Large intestine (tissue), 3 donors: ENCODE results near the gene RGS6. TPM values are rescaled to one million over a fixed set of nuclear protein-coding genes. Genes with fewer than 3 reads are reported as not detected.

Experiments
- DNase-seq, 2 donors: peaks; one replicate each; pipeline versions ENCODE4 v3.0.0 to v3.0.0-alpha.2; 2013
- H3K27ac ChIP-seq: one replicate; pipeline ENCODE4 v1.5.1; 2013; ENCODE audit warnings: low read length
- H3K27me3 ChIP-seq: 2 replicates; pipeline ENCODE4 v1.6.1; 2013; ENCODE audit warnings: low read length; ENCODE audit not compliant: control insufficient read depth, insufficient read depth
- H3K36me3 ChIP-seq: 2 replicates; pipeline ENCODE4 v1.6.1; 2013; ENCODE audit warnings: low read length; ENCODE audit not compliant: control insufficient read depth, insufficient read depth
- H3K4me1 ChIP-seq: one replicate; pipeline ENCODE4 v1.6.1; 2013; ENCODE audit warnings: low read length; ENCODE audit not compliant: control insufficient read depth, insufficient read depth
- H3K4me3 ChIP-seq: one replicate; pipeline ENCODE4 v1.5.1; 2013; ENCODE audit warnings: low read length
- H3K9me3 ChIP-seq: one replicate; pipeline ENCODE4 v1.6.1; 2013; ENCODE audit warnings: mild to moderate bottlenecking, low read depth, low read length, moderate library complexity; ENCODE audit not compliant: control insufficient read depth
- WGBS: methylation state at CpG from one replicate; pipeline ENCODE4 v1.1.5; 2013; ENCODE audit warnings: low lambda C conversion rate; ENCODE audit not compliant: insufficient coverage; 5-methylcytosine and 5-hydroxymethylcytosine counted together
- polyA plus RNA-seq: library from polyadenylated mRNA; unstranded; fragments of 120-200 nt; gene quantifications from one replicate; pipeline ENCODE4 v1.2.1, GENCODE V29; 2013

Gene RGS6
- polyA plus RNA-seq, 1 donor, result 2.7 TPM

DNA sequence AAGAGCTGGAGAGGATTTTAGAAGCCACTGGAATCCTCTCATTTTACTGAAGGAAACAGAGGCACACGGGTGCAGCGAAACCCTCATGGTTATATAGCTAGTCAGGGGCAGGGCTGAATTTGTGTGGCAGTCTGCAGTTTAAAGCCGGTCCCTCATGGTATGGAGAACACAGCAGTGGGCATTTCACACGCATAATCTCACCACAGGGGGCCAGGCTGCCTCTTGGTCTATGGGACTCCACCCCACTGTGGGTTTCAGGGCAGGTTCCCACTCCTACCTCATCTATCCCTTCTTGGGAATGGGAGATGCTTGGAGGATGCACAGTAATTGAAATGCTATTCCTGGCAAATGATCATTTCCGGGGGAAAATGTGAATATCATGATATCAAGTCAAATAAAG is 400.6 kb downstream of the RGS6 start:
- Histone ChIP-seq H3K27ac (no peak overlapping the region), H3K4me1 (no peaks in the 10 kb centered on the region), H3K4me3 (no peak overlapping the region), H3K27me3 (no peaks in the 10 kb centered on the region), H3K9me3 (no peaks in the 10 kb centered on the region), H3K36me3 (no peaks in the 10 kb centered on the region)
- no peak for DNase-seq
- WGBS, result no CpG with 5 or more reads among the region's 5 CpGs

DNA sequence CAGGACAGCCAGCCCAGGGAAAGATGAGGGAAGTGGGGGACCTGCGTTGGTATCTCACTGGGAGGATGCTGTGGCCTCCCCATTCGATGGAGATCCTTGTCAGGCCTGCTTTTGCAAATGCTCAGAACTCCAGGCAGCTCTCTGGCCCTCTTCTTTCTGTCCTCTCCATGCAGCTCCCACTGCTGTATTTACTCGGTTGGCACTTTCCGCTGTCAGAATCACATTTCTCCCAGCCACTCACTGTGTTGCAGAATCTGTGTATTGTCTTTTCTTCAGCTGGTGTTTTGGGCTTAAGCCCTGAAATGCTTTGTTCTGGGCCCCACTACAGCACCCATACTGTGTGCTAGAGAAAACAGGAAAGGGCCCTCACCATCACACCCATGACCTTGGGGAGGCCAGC is 401.1 kb downstream of the RGS6 start:
- no peaks in the 10 kb centered on the region for H3K9me3 ChIP-seq
- no peak for DNase-seq
- H3K4me3 ChIP-seq, result no peak overlapping the region
- H3K27me3 ChIP-seq, result no peaks in the 10 kb centered on the region
- no peaks in the 10 kb centered on the region for H3K4me1 ChIP-seq
- no peak overlapping the region for H3K27ac ChIP-seq
- no peaks in the 10 kb centered on the region for H3K36me3 ChIP-seq
- WGBS, result no CpG with 5 or more reads among the region's 4 CpGs

- Histone ChIP-seq H3K4me1 (no peaks in the 10 kb centered on the region), H3K4me3 (no peak overlapping the region), H3K36me3 (no peaks in the 10 kb centered on the region), H3K27me3 (no peaks in the 10 kb centered on the region), H3K9me3 (no peaks in the 10 kb centered on the region), H3K27ac (no peak overlapping the region)
- DNase-seq, result no peak
- 94% methylated on average over 2 of the region's 4 CpGs for WGBS
These were observed 404.2 kb downstream of the RGS6 start for GRCh38 chr14:72336311-72336980.

DNA sequence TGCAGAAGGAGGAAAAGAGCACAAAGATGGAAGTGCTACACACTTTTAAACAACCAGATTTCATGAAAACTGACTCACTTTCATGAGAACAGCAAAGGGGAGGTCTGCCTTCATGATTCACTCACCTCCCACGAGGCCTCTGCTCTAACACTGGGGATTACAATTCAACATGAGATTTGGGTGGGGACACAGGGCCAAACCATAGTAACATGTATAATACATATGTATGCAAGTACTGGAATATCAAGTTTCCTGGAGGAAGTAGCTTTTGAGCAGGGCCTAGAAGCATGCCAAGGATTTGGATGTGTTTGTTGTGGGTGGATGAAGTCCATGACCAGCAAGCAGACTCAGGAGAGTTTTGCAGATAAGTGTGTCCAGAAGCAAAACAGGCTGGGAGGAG is 409.0 kb downstream of the RGS6 start:
- H3K9me3 ChIP-seq, result no peaks in the 10 kb centered on the region
- no peaks in the 10 kb centered on the region for H3K4me1 ChIP-seq
- no peak overlapping the region for H3K27ac ChIP-seq
- no peaks in the 10 kb centered on the region for H3K36me3 ChIP-seq
- no CpG with 5 or more reads among the region's 1 CpG for WGBS
- H3K27me3 ChIP-seq, result no peaks in the 10 kb centered on the region
- no peak overlapping the region for H3K4me3 ChIP-seq
- DNase-seq, result no peak

DNA sequence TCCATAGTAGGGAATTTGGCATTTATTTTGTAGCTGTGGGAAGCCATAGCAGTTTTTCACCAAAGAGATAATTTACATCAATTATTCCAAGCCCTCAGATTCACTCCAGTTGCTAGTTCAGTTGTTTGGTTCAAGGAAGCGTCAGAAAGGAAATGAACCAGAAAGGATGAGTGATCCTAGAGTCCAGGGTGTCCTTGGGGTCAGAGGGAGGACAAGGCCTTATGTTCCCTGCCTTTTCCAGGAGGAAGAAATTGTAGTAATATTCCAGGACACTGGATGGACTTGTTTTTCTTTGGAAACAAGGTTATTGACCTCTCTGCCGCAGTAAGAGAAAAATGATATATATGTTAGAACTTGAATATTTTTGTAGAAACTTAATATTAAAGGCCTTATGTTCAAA is 409.5 kb downstream of the RGS6 start:
- DNase-seq, result no peak
- no peaks in the 10 kb centered on the region for H3K4me1 ChIP-seq
- no CpG with 5 or more reads among the region's 2 CpGs for WGBS
- H3K4me3 ChIP-seq, result no peak overlapping the region
- no peaks in the 10 kb centered on the region for H3K27me3 ChIP-seq
- no peak overlapping the region for H3K27ac ChIP-seq
- no peaks in the 10 kb centered on the region for H3K36me3 ChIP-seq
- no peaks in the 10 kb centered on the region for H3K9me3 ChIP-seq

GRCh38 chr14:72347118-72347517 is 414.9 kb downstream of the RGS6 start:
- Histone ChIP-seq H3K9me3 (no peaks in the 10 kb centered on the region), H3K27ac (no peak overlapping the region)
- WGBS, result no CpG with 5 or more reads among the region's 3 CpGs

GRCh38 chr14:72350215-72350614 is 418.0 kb downstream of the RGS6 start:
- no peaks in the 10 kb centered on the region for H3K9me3 ChIP-seq
- H3K4me3 ChIP-seq, result no peak overlapping the region
- no peak overlapping the region for H3K27ac ChIP-seq
- no CpG with 5 or more reads among the region's 1 CpG for WGBS
- no peaks in the 10 kb centered on the region for H3K36me3 ChIP-seq
- no peaks in the 10 kb centered on the region for H3K27me3 ChIP-seq
- no peak for DNase-seq
- no peaks in the 10 kb centered on the region for H3K4me1 ChIP-seq

More at GRCh38 chr14:72347118-72347517, 414.9 kb downstream of the RGS6 start:
- DNase-seq, result no peak
- H3K4me1 ChIP-seq, result no peaks in the 10 kb centered on the region
- H3K27me3 ChIP-seq, result no peaks in the 10 kb centered on the region
- no peak overlapping the region for H3K4me3 ChIP-seq
- no peaks in the 10 kb centered on the region for H3K36me3 ChIP-seq

DNA sequence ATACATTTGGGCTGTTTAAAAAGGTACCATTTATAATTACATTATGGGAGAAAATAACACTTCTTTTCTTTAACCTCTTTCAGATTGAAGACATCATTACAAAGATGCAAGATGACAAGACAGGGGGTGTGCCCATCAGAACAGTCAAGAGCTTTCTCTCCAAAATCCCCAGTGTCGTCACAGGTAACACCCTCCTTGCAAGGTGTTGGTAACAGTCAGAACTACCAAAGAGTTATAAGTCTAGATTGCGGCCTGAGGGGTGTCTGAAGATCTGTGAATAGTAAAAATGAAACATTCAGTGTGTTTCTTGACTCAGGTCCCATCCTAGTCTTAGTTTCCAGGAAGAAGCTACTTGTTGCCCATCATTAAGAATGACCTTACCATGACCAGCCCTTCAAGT is 419.8 kb downstream of the RGS6 start:
- WGBS, result no CpG with 5 or more reads among the region's 2 CpGs
- no peak for DNase-seq
- H3K27me3 ChIP-seq, result no peaks in the 10 kb centered on the region
- H3K4me3 ChIP-seq, result no peak overlapping the region
- no peaks in the 10 kb centered on the region for H3K36me3 ChIP-seq
- H3K4me1 ChIP-seq, result no peaks in the 10 kb centered on the region
- no peaks in the 10 kb centered on the region for H3K9me3 ChIP-seq
- H3K27ac ChIP-seq, result no peak overlapping the region

DNA sequence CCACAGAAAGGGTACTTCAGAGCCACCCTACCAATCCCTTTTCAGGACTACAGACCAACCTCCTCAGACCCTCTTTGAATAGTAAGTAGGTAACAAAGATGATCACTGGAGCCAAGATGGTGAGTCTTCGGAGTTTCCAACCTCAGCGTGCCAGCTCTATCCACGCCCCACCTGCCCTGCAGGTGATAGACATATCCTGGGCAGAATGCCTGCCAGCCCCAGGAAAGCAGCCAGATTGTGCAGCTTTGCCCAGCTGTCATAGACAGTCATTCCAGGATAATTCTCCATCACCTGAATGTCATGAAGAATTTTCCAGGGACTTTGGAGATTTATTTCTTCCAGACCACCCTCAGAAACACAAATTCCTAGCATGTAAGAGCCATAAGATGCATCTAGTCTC is 434.4 kb downstream of the RGS6 start:
- Histone ChIP-seq H3K4me3 (no peak overlapping the region), H3K9me3 (no peaks in the 10 kb centered on the region), H3K27ac (no peak overlapping the region), H3K36me3 (no peaks in the 10 kb centered on the region), H3K27me3 (no peaks in the 10 kb centered on the region), H3K4me1 (no peaks in the 10 kb centered on the region)
- no peak for DNase-seq
- WGBS, result no CpG with 5 or more reads among the region's 3 CpGs

DNA sequence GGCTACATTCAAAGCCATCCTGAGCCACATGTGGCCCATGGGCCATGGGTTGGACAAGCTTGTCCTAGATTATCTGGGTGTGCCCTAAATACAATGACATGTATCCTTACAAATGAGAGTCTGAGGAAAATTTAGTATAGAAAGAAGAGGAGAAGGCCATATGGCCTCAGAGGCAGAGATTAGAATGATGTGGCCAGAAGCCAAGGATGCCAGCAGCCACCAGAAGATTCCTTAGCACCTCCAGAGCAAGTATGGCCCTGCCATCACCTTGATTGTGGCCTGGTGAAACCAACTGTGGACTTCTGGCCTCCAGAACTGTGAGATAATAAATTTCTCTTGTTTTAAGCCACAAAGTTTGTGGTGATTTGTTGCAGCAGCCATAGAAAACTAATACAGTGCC is 436.9 kb downstream of the RGS6 start:
- no peaks in the 10 kb centered on the region for H3K4me1 ChIP-seq
- no peak for DNase-seq
- no peaks in the 10 kb centered on the region for H3K9me3 ChIP-seq
- H3K36me3 ChIP-seq, result no peaks in the 10 kb centered on the region
- no peaks in the 10 kb centered on the region for H3K27me3 ChIP-seq
- no peak overlapping the region for H3K4me3 ChIP-seq
- no peak overlapping the region for H3K27ac ChIP-seq

DNA sequence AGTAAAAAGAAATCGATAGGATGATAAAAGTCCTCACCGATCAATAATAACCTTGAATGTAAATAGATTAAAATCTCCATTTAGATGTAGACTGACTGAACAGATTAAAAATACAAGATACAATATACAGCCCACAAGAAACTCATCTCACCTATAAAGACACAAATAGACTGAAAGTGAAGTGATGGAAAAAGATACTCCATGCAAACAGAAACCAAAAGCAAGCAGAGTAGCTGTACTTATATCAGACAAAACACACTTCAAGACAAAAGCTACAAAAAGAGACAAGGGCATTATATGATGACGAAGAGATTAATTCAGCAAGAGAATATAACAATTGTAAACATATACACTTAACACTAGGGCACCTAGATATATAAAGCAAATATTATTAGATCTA is 444.8 kb downstream of the RGS6 start:
- H3K4me1 ChIP-seq, result no peaks in the 10 kb centered on the region
- no peak overlapping the region for H3K4me3 ChIP-seq
- no peak for DNase-seq
- H3K27ac ChIP-seq, result no peak overlapping the region
- H3K36me3 ChIP-seq, result no peaks in the 10 kb centered on the region
- H3K27me3 ChIP-seq, result no peaks in the 10 kb centered on the region
- H3K9me3 ChIP-seq, result no peaks in the 10 kb centered on the region
- WGBS, result 50% methylated on average over 2 of the region's 3 CpGs
